ENCODE results near the gene ANO10.

Gene ANO10

GRCh38 chr3:43436507-43437140 lies 185.2 kb downstream of the ANO10 start:
- no peak for TF ChIP-seq EGR1 (IDR thresholded peaks at IDR 0.05)
- no peak for TF ChIP-seq CREB1 (IDR thresholded peaks at IDR 0.05; ENCODE audit: low read depth)
- TF ChIP-seq NFIC (IDR thresholded peaks at IDR 0.05): no peak
- no peak for TF ChIP-seq REST (IDR thresholded peaks at IDR 0.05; ENCODE audit: low read depth)
- TF ChIP-seq ZBTB7A (IDR thresholded peaks at IDR 0.05; ENCODE audit: low read depth): no peak
- TF ChIP-seq USF1 (IDR thresholded peaks at IDR 0.05): no peak
- no peak for TF ChIP-seq TAF1 (IDR thresholded peaks at IDR 0.05; ENCODE audit: low read depth)
- no peak for TF ChIP-seq CEBPB (IDR thresholded peaks at IDR 0.05)
- TF ChIP-seq TCF12 (IDR thresholded peaks at IDR 0.05; ENCODE audit: low read depth): no peak
- TF ChIP-seq YY1 (IDR thresholded peaks at IDR 0.05; ENCODE audit: low read depth): no peak
- no peak for TF ChIP-seq RAD21 (IDR thresholded peaks at IDR 0.05; ENCODE audit: low read depth)
- TF ChIP-seq MAX (IDR thresholded peaks at IDR 0.05): no peak
- TF ChIP-seq TEAD4 (IDR thresholded peaks at IDR 0.05): no peak
- TF ChIP-seq EP300 (IDR thresholded peaks at IDR 0.05; ENCODE audit: borderline replicate concordance): no peak
- no peak for TF ChIP-seq FOXM1 (IDR thresholded peaks at IDR 0.05; ENCODE audit: borderline replicate concordance, low read depth)

GRCh38 chr3:43435706-43436105 lies 186.1 kb downstream of the ANO10 start:
- TF ChIP-seq EP300 (IDR thresholded peaks at IDR 0.05; ENCODE audit: borderline replicate concordance) (no peak), CEBPB (IDR thresholded peaks at IDR 0.05) (no peak), EGR1 (IDR thresholded peaks at IDR 0.05) (no peak), YY1 (IDR thresholded peaks at IDR 0.05; ENCODE audit: low read depth) (no peak), ZBTB7A (IDR thresholded peaks at IDR 0.05; ENCODE audit: low read depth) (no peak), MAX (IDR thresholded peaks at IDR 0.05) (no peak)

- TF ChIP-seq CREB1 (IDR thresholded peaks at IDR 0.05; ENCODE audit: low read depth) (no peak), TAF1 (IDR thresholded peaks at IDR 0.05; ENCODE audit: low read depth) (no peak), USF1 (IDR thresholded peaks at IDR 0.05) (no peak), MAX (IDR thresholded peaks at IDR 0.05) (no peak), TEAD4 (IDR thresholded peaks at IDR 0.05) (no peak), ZBTB7A (IDR thresholded peaks at IDR 0.05; ENCODE audit: low read depth) (no peak), YY1 (IDR thresholded peaks at IDR 0.05; ENCODE audit: low read depth) (no peak), EP300 (IDR thresholded peaks at IDR 0.05; ENCODE audit: borderline replicate concordance) (no peak), RAD21 (IDR thresholded peaks at IDR 0.05; ENCODE audit: low read depth) (no peak), NFIC (IDR thresholded peaks at IDR 0.05) (no peak), CEBPB (IDR thresholded peaks at IDR 0.05) (no peak), EGR1 (IDR thresholded peaks at IDR 0.05) (no peak), TCF12 (IDR thresholded peaks at IDR 0.05; ENCODE audit: low read depth) (no peak), REST (IDR thresholded peaks at IDR 0.05; ENCODE audit: low read depth) (no peak), FOXM1 (IDR thresholded peaks at IDR 0.05; ENCODE audit: borderline replicate concordance, low read depth) (no peak)
Observed at GRCh38 chr3:43434431-43434830, 187.4 kb downstream of the ANO10 start.

- no peak for TF ChIP-seq TEAD4 (IDR thresholded peaks at IDR 0.05)
- no peak for TF ChIP-seq USF1 (IDR thresholded peaks at IDR 0.05)
- no peak for TF ChIP-seq FOXM1 (IDR thresholded peaks at IDR 0.05; ENCODE audit: borderline replicate concordance, low read depth)
- no peak for TF ChIP-seq CEBPB (IDR thresholded peaks at IDR 0.05)
- no peak for TF ChIP-seq CREB1 (IDR thresholded peaks at IDR 0.05; ENCODE audit: low read depth)
- no peak for TF ChIP-seq REST (IDR thresholded peaks at IDR 0.05; ENCODE audit: low read depth)
- no peak for TF ChIP-seq TCF12 (IDR thresholded peaks at IDR 0.05; ENCODE audit: low read depth)
- no peak for TF ChIP-seq ZBTB7A (IDR thresholded peaks at IDR 0.05; ENCODE audit: low read depth)
- TF ChIP-seq MAX (IDR thresholded peaks at IDR 0.05): no peak
- TF ChIP-seq TAF1 (IDR thresholded peaks at IDR 0.05; ENCODE audit: low read depth): no peak
- TF ChIP-seq YY1 (IDR thresholded peaks at IDR 0.05; ENCODE audit: low read depth): no peak
- no peak for TF ChIP-seq RAD21 (IDR thresholded peaks at IDR 0.05; ENCODE audit: low read depth)
Observed at GRCh38 chr3:43432462-43432861, 189.3 kb downstream of the ANO10 start.
